SK-N-MC (cell line): ENCODE results near the gene FSTL4.

ENCODE experiments used
- EZH2 ChIP-seq: fragments of 200-600 bp; sonication (generic); IDR thresholded peaks from one replicate; pipeline ENCODE4 v1.6.1; 2017; ENCODE audit warnings: antibody characterized with exemption
- POLR2AphosphoS5 ChIP-seq: IDR thresholded peaks from 2 replicates; pipeline ENCODE4 v1.6.1; 2012; ENCODE audit warnings: mild to moderate bottlenecking, low read depth, low read length, borderline replicate concordance

- TF ChIP-seq EZH2 = no peak
- no peak for TF ChIP-seq POLR2AphosphoS5
These were observed 223.2 kb downstream of the FSTL4 start for GRCh38 chr5:133389066-133389590.
